GM23338 (cell line): ENCODE data around the gene OR10D3.

Experiments used
- CREB1 ChIP-seq: fragments of 250-450 bp; sonication (Bioruptor Pico); IDR thresholded peaks from 2 replicates; pipeline ENCODE4 v1.5.0; 2020; ENCODE audit warnings: low read depth, mild to moderate bottlenecking, moderate library complexity
- EZH2 ChIP-seq: fragments of 200-600 bp; sonication (generic); IDR thresholded peaks from one replicate; pipeline ENCODE4 v1.8.0; 2017; ENCODE audit warnings: antibody characterized with exemption, mild to moderate bottlenecking, low read depth; ENCODE audit not compliant: unreplicated experiment
- EZH2phosphoT487 ChIP-seq: fragments of 200-600 bp; sonication (generic); IDR thresholded peaks from one replicate; pipeline ENCODE4 v1.8.1; 2018; ENCODE audit warnings: antibody characterized with exemption; ENCODE audit not compliant: unreplicated experiment
- JUNB ChIP-seq: IDR thresholded peaks from one replicate; pipeline ENCODE4 v1.6.1; 2016; ENCODE audit warnings: antibody characterized with exemption; ENCODE audit not compliant: unreplicated experiment
- NANOG ChIP-seq: IDR thresholded peaks from 2 replicates; pipeline ENCODE4 v1.6.1; 2016; ENCODE audit warnings: antibody characterized with exemption, borderline replicate concordance
- POLR2AphosphoS5 ChIP-seq: IDR thresholded peaks from 2 replicates; pipeline ENCODE4 v1.6.1; 2016; ENCODE audit warnings: antibody characterized with exemption, low read depth
- ZNF331 ChIP-seq: fragments of 250-450 bp; sonication (Bioruptor Pico); IDR thresholded peaks from 2 replicates; pipeline ENCODE4 v1.5.0; 2020; ENCODE audit warnings: low read depth, mild to moderate bottlenecking, moderate library complexity
- TF ChIP-seq, protein P1 (sequence below): fragments of 250-450 bp; sonication (Bioruptor Pico); IDR thresholded peaks from 2 replicates; pipeline ENCODE4 v1.5.0; 2020; ENCODE audit warnings: mild to moderate bottlenecking, moderate library complexity
- TF ChIP-seq, protein P2 (sequence below), 2 experiments: fragments of 200-600 bp in 1 of 2; sonication (generic) in 1 of 2; conservative IDR thresholded peaks; 2 replicates each; pipeline versions ENCODE4 v1.5.1 to v1.6.1; 2016 to 2017; ENCODE audit warnings: antibody characterized with exemption in 2 of 2, low read depth in 2 of 2, mild to moderate bottlenecking in 2 of 2, moderate library complexity in 1 of 2
- TF ChIP-seq, protein P3 (sequence below): IDR thresholded peaks from 2 replicates; pipeline ENCODE4 v1.6.1; 2016; ENCODE audit warnings: antibody characterized with exemption
- TF ChIP-seq, protein P4 (sequence below): IDR thresholded peaks from one replicate; pipeline ENCODE4 v1.6.1; 2018; ENCODE audit warnings: antibody characterized with exemption; ENCODE audit not compliant: unreplicated experiment

DNA sequence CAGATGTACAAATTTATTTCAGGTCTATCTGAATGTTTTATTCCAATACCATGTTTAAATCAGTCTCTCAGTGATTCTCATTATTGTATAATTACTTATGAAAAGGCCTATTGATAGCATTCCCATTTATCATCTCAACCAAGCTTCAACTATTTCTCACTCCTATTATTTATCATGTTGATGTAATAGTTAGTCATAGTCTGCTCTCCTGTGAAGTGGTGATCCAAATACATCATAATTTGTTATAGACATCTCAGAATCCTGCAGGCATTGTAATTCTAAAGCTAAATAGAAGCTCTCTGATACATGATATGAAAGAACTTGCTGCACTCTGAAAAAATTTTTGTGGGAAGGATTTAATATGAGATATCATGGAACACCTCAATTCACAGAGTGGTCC lies 36.0 kb downstream of the OR10D3 start:
- TF ChIP-seq, protein P1, sequence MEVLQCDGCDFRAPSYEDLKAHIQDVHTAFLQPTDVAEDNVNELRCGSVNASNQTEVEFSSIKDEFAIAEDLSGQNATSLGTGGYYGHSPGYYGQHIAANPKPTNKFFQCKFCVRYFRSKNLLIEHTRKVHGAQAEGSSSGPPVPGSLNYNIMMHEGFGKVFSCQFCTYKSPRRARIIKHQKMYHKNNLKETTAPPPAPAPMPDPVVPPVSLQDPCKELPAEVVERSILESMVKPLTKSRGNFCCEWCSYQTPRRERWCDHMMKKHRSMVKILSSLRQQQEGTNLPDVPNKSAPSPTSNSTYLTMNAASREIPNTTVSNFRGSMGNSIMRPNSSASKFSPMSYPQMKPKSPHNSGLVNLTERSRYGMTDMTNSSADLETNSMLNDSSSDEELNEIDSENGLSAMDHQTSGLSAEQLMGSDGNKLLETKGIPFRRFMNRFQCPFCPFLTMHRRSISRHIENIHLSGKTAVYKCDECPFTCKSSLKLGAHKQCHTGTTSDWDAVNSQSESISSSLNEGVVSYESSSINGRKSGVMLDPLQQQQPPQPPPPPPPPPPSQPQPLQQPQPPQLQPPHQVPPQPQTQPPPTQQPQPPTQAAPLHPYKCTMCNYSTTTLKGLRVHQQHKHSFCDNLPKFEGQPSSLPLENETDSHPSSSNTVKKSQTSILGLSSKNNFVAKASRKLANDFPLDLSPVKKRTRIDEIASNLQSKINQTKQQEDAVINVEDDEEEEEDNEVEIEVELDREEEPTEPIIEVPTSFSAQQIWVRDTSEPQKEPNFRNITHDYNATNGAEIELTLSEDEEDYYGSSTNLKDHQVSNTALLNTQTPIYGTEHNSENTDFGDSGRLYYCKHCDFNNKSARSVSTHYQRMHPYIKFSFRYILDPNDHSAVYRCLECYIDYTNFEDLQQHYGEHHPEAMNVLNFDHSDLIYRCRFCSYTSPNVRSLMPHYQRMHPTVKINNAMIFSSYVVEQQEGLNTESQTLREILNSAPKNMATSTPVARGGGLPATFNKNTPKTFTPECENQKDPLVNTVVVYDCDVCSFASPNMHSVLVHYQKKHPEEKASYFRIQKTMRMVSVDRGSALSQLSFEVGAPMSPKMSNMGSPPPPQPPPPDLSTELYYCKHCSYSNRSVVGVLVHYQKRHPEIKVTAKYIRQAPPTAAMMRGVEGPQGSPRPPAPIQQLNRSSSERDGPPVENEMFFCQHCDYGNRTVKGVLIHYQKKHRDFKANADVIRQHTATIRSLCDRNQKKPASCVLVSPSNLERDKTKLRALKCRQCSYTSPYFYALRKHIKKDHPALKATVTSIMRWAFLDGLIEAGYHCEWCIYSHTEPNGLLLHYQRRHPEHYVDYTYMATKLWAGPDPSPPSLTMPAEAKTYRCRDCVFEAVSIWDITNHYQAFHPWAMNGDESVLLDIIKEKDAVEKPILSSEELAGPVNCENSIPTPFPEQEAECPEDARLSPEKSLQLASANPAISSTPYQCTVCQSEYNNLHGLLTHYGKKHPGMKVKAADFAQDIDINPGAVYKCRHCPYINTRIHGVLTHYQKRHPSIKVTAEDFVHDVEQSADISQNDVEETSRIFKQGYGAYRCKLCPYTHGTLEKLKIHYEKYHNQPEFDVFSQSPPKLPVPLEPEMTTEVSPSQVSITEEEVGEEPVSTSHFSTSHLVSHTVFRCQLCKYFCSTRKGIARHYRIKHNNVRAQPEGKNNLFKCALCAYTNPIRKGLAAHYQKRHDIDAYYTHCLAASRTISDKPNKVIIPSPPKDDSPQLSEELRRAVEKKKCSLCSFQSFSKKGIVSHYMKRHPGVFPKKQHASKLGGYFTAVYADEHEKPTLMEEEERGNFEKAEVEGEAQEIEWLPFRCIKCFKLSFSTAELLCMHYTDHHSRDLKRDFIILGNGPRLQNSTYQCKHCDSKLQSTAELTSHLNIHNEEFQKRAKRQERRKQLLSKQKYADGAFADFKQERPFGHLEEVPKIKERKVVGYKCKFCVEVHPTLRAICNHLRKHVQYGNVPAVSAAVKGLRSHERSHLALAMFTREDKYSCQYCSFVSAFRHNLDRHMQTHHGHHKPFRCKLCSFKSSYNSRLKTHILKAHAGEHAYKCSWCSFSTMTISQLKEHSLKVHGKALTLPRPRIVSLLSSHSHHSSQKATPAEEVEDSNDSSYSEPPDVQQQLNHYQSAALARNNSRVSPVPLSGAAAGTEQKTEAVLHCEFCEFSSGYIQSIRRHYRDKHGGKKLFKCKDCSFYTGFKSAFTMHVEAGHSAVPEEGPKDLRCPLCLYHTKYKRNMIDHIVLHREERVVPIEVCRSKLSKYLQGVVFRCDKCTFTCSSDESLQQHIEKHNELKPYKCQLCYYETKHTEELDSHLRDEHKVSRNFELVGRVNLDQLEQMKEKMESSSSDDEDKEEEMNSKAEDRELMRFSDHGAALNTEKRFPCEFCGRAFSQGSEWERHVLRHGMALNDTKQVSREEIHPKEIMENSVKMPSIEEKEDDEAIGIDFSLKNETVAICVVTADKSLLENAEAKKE (CRISPR knock-in tag): no peak
- TF ChIP-seq, protein P2, sequence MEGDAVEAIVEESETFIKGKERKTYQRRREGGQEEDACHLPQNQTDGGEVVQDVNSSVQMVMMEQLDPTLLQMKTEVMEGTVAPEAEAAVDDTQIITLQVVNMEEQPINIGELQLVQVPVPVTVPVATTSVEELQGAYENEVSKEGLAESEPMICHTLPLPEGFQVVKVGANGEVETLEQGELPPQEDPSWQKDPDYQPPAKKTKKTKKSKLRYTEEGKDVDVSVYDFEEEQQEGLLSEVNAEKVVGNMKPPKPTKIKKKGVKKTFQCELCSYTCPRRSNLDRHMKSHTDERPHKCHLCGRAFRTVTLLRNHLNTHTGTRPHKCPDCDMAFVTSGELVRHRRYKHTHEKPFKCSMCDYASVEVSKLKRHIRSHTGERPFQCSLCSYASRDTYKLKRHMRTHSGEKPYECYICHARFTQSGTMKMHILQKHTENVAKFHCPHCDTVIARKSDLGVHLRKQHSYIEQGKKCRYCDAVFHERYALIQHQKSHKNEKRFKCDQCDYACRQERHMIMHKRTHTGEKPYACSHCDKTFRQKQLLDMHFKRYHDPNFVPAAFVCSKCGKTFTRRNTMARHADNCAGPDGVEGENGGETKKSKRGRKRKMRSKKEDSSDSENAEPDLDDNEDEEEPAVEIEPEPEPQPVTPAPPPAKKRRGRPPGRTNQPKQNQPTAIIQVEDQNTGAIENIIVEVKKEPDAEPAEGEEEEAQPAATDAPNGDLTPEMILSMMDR (conservative IDR thresholded peaks at IDR 0.05; ENCODE audit: low read depth in 2 of 2): no peak
- TF ChIP-seq EZH2phosphoT487: no peak
- TF ChIP-seq EZH2: no peak
- no peak for TF ChIP-seq POLR2AphosphoS5
- TF ChIP-seq NANOG: no peak
- no peak for TF ChIP-seq CREB1
- no peak for TF ChIP-seq JUNB
- TF ChIP-seq, protein P3, sequence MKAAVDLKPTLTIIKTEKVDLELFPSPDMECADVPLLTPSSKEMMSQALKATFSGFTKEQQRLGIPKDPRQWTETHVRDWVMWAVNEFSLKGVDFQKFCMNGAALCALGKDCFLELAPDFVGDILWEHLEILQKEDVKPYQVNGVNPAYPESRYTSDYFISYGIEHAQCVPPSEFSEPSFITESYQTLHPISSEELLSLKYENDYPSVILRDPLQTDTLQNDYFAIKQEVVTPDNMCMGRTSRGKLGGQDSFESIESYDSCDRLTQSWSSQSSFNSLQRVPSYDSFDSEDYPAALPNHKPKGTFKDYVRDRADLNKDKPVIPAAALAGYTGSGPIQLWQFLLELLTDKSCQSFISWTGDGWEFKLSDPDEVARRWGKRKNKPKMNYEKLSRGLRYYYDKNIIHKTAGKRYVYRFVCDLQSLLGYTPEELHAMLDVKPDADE: no peak
- TF ChIP-seq ZNF331 (CRISPR knock-in tag): no peak
- TF ChIP-seq, protein P4, sequence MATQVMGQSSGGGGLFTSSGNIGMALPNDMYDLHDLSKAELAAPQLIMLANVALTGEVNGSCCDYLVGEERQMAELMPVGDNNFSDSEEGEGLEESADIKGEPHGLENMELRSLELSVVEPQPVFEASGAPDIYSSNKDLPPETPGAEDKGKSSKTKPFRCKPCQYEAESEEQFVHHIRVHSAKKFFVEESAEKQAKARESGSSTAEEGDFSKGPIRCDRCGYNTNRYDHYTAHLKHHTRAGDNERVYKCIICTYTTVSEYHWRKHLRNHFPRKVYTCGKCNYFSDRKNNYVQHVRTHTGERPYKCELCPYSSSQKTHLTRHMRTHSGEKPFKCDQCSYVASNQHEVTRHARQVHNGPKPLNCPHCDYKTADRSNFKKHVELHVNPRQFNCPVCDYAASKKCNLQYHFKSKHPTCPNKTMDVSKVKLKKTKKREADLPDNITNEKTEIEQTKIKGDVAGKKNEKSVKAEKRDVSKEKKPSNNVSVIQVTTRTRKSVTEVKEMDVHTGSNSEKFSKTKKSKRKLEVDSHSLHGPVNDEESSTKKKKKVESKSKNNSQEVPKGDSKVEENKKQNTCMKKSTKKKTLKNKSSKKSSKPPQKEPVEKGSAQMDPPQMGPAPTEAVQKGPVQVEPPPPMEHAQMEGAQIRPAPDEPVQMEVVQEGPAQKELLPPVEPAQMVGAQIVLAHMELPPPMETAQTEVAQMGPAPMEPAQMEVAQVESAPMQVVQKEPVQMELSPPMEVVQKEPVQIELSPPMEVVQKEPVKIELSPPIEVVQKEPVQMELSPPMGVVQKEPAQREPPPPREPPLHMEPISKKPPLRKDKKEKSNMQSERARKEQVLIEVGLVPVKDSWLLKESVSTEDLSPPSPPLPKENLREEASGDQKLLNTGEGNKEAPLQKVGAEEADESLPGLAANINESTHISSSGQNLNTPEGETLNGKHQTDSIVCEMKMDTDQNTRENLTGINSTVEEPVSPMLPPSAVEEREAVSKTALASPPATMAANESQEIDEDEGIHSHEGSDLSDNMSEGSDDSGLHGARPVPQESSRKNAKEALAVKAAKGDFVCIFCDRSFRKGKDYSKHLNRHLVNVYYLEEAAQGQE: no peak
